Mesendoderm (in vitro differentiated cells): ENCODE results near the gene ZNF638.
A peak's percentile ranks its signal among the peaks of the same experiment; 100 is the strongest.
"Not testable (repeated sequence)": the region's sequence is repeated elsewhere in the genome, so short reads cannot be mapped to it uniquely, and the experiment has no call there.

Experiments
- DNase-seq: peaks from one replicate; pipeline ENCODE4 v3.0.0; 2013
- H2AK5ac ChIP-seq: 2 replicates; pipeline ENCODE4 v1.6.1; 2013; ENCODE audit warnings: low read length, inconsistent platforms
- H2BK120ac ChIP-seq: 2 replicates; pipeline ENCODE4 v1.6.1; 2013; ENCODE audit warnings: low read depth, mild to moderate bottlenecking, low read length, moderate library complexity, mixed read lengths
- H2BK15ac ChIP-seq: replicated peaks from 2 replicates; pipeline ENCODE4 v1.6.1; 2013; ENCODE audit warnings: low read depth, mild to moderate bottlenecking, moderate library complexity
- H2BK5ac ChIP-seq: 2 replicates; pipeline ENCODE4 v1.6.1; 2013; ENCODE audit warnings: low read length, inconsistent platforms
- H3K18ac ChIP-seq: 2 replicates; pipeline ENCODE4 v1.6.1; 2013; ENCODE audit warnings: mild to moderate bottlenecking, low read length, mixed read lengths
- H3K23ac ChIP-seq: one replicate; pipeline ENCODE4 v1.6.1; 2013; ENCODE audit warnings: low read length
- H3K27ac ChIP-seq: 2 replicates; pipeline ENCODE4 v1.5.1; 2013; ENCODE audit warnings: low read depth, mild to moderate bottlenecking, inconsistent platforms, low read length, moderate library complexity
- H3K27me3 ChIP-seq: 2 replicates; pipeline ENCODE4 v1.6.1; 2013; ENCODE audit warnings: low read length, control low read depth, mild to moderate bottlenecking, inconsistent platforms; ENCODE audit not compliant: insufficient read depth, poor library complexity
- H3K36me3 ChIP-seq: 2 replicates; pipeline ENCODE4 v1.6.1; 2013; ENCODE audit warnings: low read length, inconsistent platforms; ENCODE audit not compliant: control insufficient read depth, insufficient read depth
- H3K4ac ChIP-seq: one replicate; pipeline ENCODE4 v1.6.1; 2013; ENCODE audit warnings: low read depth, mild to moderate bottlenecking, low read length, moderate library complexity
- H3K4me1 ChIP-seq: 2 replicates; pipeline ENCODE4 v1.6.1; 2013; ENCODE audit warnings: low read depth, low read length, inconsistent platforms; ENCODE audit not compliant: control insufficient read depth
- H3K4me2 ChIP-seq: 2 replicates; pipeline ENCODE4 v1.6.1; 2013; ENCODE audit warnings: low read length
- H3K4me3 ChIP-seq: 2 replicates; pipeline ENCODE4 v1.5.1; 2013; ENCODE audit warnings: mild to moderate bottlenecking, low read length
- H3K56ac ChIP-seq: one replicate; pipeline ENCODE4 v1.6.1; 2013; ENCODE audit warnings: low read length
- H3K79me1 ChIP-seq: 2 replicates; pipeline ENCODE4 v1.6.1; 2013; ENCODE audit warnings: low read length, inconsistent platforms
- H3K79me2 ChIP-seq: 2 replicates; pipeline ENCODE4 v1.6.1; 2013; ENCODE audit warnings: mild to moderate bottlenecking, low read length; ENCODE audit not compliant: control insufficient read depth, insufficient read depth
- H3K9ac ChIP-seq: 2 replicates; pipeline ENCODE4 v1.6.1; 2013; ENCODE audit warnings: low read length, inconsistent platforms
- H4K5ac ChIP-seq: one replicate; pipeline ENCODE4 v1.6.1; 2013; ENCODE audit warnings: low read length
- H4K8ac ChIP-seq: one replicate; pipeline ENCODE4 v1.6.1; 2013; ENCODE audit warnings: low read depth, mild to moderate bottlenecking, control low read depth, low read length, moderate library complexity
- WGBS: extraction: QIAGEN DNeasy Blood & Tissue Kit; methylation state at CpG from one replicate; pipeline ENCODE4 v1.1.7; 2013; ENCODE audit warnings: low lambda C conversion rate, missing lambda C conversion rate; ENCODE audit not compliant: insufficient coverage; ENCODE audit errors: extremely low coverage; 5-methylcytosine and 5-hydroxymethylcytosine counted together

ZNF638 gene

GRCh38 chr2:71313016-71313766, 18.4 kb upstream of the ZNF638 start:
- WGBS: no CpG with 5 or more reads among the region's 9 CpGs
- H3K79me1 ChIP-seq: no peaks in the 10 kb centered on the region

GRCh38 chr2:71317060-71317459, 14.5 kb upstream of the ZNF638 start:
- Histone ChIP-seq H3K27ac (no peak overlapping the region), H3K36me3 (no peaks in the 10 kb centered on the region), H3K4ac (no peak overlapping the region), H3K18ac (no peak overlapping the region), H4K5ac (no peak overlapping the region), H3K4me2 (no peak overlapping the region), H2BK5ac (no peak overlapping the region), H3K79me1 (no peaks in the 10 kb centered on the region), H2BK120ac (no peak overlapping the region), H3K4me3 (no peak overlapping the region), H4K8ac (no peak overlapping the region), H3K56ac (no peak overlapping the region), H2BK15ac (no peak overlapping the region), H3K9ac (no peak overlapping the region), H3K27me3 (no peaks in the 10 kb centered on the region), H2AK5ac (no peak overlapping the region), H3K23ac (no peak overlapping the region), H3K4me1 (no peaks in the 10 kb centered on the region), H3K79me2 (no peaks in the 10 kb centered on the region)
- no peak for DNase-seq
- WGBS: no CpG with 5 or more reads among the region's 4 CpGs

More at GRCh38 chr2:71313016-71313766, 18.4 kb upstream of the ZNF638 start:
- no peaks in the 10 kb centered on the region for H3K27me3 ChIP-seq
- H3K27ac ChIP-seq: no peak overlapping the region
- H3K23ac ChIP-seq: no peak overlapping the region
- no peak overlapping the region for H3K4ac ChIP-seq
- no peaks in the 10 kb centered on the region for H3K4me1 ChIP-seq
- H2BK5ac ChIP-seq: no peak overlapping the region
- no peak overlapping the region for H4K5ac ChIP-seq
- no peak overlapping the region for H3K4me3 ChIP-seq
- no peaks in the 10 kb centered on the region for H3K79me2 ChIP-seq
- H3K4me2 ChIP-seq: no peak overlapping the region
- no peak overlapping the region for H2BK120ac ChIP-seq
- H3K36me3 ChIP-seq: no peaks in the 10 kb centered on the region
- no peak overlapping the region for H2BK15ac ChIP-seq
- H4K8ac ChIP-seq: no peak overlapping the region
- no peak overlapping the region for H3K18ac ChIP-seq
- no peak for DNase-seq
- H2AK5ac ChIP-seq: no peak overlapping the region
- H3K9ac ChIP-seq: no peak overlapping the region
- no peak overlapping the region for H3K56ac ChIP-seq

- H3K18ac ChIP-seq, H4K5ac ChIP-seq, H3K4me3 ChIP-seq, H3K36me3 ChIP-seq, H3K9ac ChIP-seq, H3K79me1 ChIP-seq, DNase-seq, H4K8ac ChIP-seq, H2BK120ac ChIP-seq, H3K27ac ChIP-seq, H3K27me3 ChIP-seq, H2AK5ac ChIP-seq, H3K56ac ChIP-seq, H3K4me1 ChIP-seq, H3K23ac ChIP-seq, H3K79me2 ChIP-seq, H2BK15ac ChIP-seq, H3K4me2 ChIP-seq, H2BK5ac ChIP-seq, H3K4ac ChIP-seq: not testable (repeated sequence)
- WGBS: no CpG with 5 or more reads among the region's 4 CpGs
Measured at GRCh38 chr2:71317900-71318299, 13.7 kb upstream of the ZNF638 start.

- H2BK15ac ChIP-seq: no peak overlapping the region
- H3K27me3 ChIP-seq: no peaks in the 10 kb centered on the region
- H3K4me1 ChIP-seq: no peaks in the 10 kb centered on the region
- no peaks in the 10 kb centered on the region for H3K79me2 ChIP-seq
- H3K56ac ChIP-seq: no peak overlapping the region
- H2AK5ac ChIP-seq: no peak overlapping the region
- no peaks in the 10 kb centered on the region for H3K36me3 ChIP-seq
- H2BK5ac ChIP-seq: no peak overlapping the region
- no peak overlapping the region for H4K8ac ChIP-seq
- no peak for DNase-seq
- no peak overlapping the region for H3K18ac ChIP-seq
- no peak overlapping the region for H2BK120ac ChIP-seq
- H4K5ac ChIP-seq: no peak overlapping the region
- no peak overlapping the region for H3K9ac ChIP-seq
- H3K4me3 ChIP-seq: no peak overlapping the region
- H3K27ac ChIP-seq: no peak overlapping the region
- no peak overlapping the region for H3K4me2 ChIP-seq
- H3K4ac ChIP-seq: no peak overlapping the region
- no CpG with 5 or more reads among the region's 6 CpGs for WGBS
- H3K23ac ChIP-seq: no peak overlapping the region
- H3K79me1 ChIP-seq: no peaks in the 10 kb centered on the region
Measured at GRCh38 chr2:71323386-71323785, 8.2 kb upstream of the ZNF638 start.

GRCh38 chr2:71326968-71327367, 4.6 kb upstream of the ZNF638 start:
- no peak overlapping the region for H3K56ac ChIP-seq
- no peak overlapping the region for H2BK15ac ChIP-seq
- no peak for DNase-seq
- H4K5ac ChIP-seq: no peak overlapping the region
- H3K4me1 ChIP-seq: peaks cover 3% of the 10 kb centered on the region
- no peak overlapping the region for H3K4me3 ChIP-seq
- H3K9ac ChIP-seq: no peak overlapping the region
- peaks cover under 1% of the 10 kb centered on the region for H3K79me2 ChIP-seq
- no peak overlapping the region for H3K4ac ChIP-seq
- no peak overlapping the region for H3K4me2 ChIP-seq
- no peak overlapping the region for H2AK5ac ChIP-seq
- H3K27me3 ChIP-seq: no peaks in the 10 kb centered on the region
- H3K27ac ChIP-seq: no peak overlapping the region
- no peaks in the 10 kb centered on the region for H3K36me3 ChIP-seq
- no peak overlapping the region for H4K8ac ChIP-seq
- no peak overlapping the region for H3K23ac ChIP-seq
- no peaks in the 10 kb centered on the region for H3K79me1 ChIP-seq
- no peak overlapping the region for H3K18ac ChIP-seq
- no CpG with 5 or more reads among the region's 3 CpGs for WGBS
- H2BK120ac ChIP-seq: no peak overlapping the region
- no peak overlapping the region for H2BK5ac ChIP-seq

- H2BK5ac ChIP-seq: no peak overlapping the region
- H3K4me1 ChIP-seq: peaks cover 3% of the 10 kb centered on the region
- no peak overlapping the region for H2BK120ac ChIP-seq
- DNase-seq: peak; percentile 35
- H3K4me2 ChIP-seq: no peak overlapping the region
- H3K79me2 ChIP-seq: peaks cover 10% of the 10 kb centered on the region
- H3K56ac ChIP-seq: no peak overlapping the region
- no peak overlapping the region for H3K9ac ChIP-seq
- H3K79me1 ChIP-seq: no peaks in the 10 kb centered on the region
- H3K23ac ChIP-seq: no peak overlapping the region
- H3K18ac ChIP-seq: no peak overlapping the region
- H3K27ac ChIP-seq: no peak overlapping the region
- no peak overlapping the region for H3K4me3 ChIP-seq
- H2AK5ac ChIP-seq: no peak overlapping the region
- H4K8ac ChIP-seq: no peak overlapping the region
- H2BK15ac ChIP-seq: no peak overlapping the region
- no peaks in the 10 kb centered on the region for H3K27me3 ChIP-seq
- no CpG with 5 or more reads among the region's 4 CpGs for WGBS
- H3K36me3 ChIP-seq: no peaks in the 10 kb centered on the region
- no peak overlapping the region for H3K4ac ChIP-seq
- H4K5ac ChIP-seq: no peak overlapping the region
Measured at GRCh38 chr2:71327916-71328315, 3.7 kb upstream of the ZNF638 start.
